Peyer's patch (tissue), 4 donors: Measurements from ENCODE around the gene PDE4B.

Experiments
- CTCF ChIP-seq, 6 experiments: fragments of 450-650 bp in 4 of 6; fragments of 200-600 bp in 2 of 6; sonication (generic) in 1 of 6; IDR thresholded peaks; one replicate each; pipeline ENCODE4 v1.5.1; 2017 to 2019; ENCODE audit warnings: antibody characterized with exemption in 6 of 6, mild to moderate bottlenecking in 3 of 6, moderate library complexity in 1 of 6
- POLR2A ChIP-seq, 2 donors: fragments of 450-650 bp; IDR thresholded peaks; one replicate each; pipeline ENCODE4 v1.5.1; 2017; ENCODE audit warnings: antibody characterized with exemption in 2 of 2, mild to moderate bottlenecking in 2 of 2, moderate library complexity in 2 of 2

GRCh38 chr1:66041654-66042053 is 249.0 kb downstream of the PDE4B start:
- no peak for TF ChIP-seq POLR2A (IDR thresholded peaks at IDR 0.05)
- TF ChIP-seq CTCF (IDR thresholded peaks at IDR 0.05), result no peak
